IMR-90 (cell line): ENCODE data around the gene CUX1. TPM values are rescaled to one million over a fixed set of nuclear protein-coding genes. Genes with fewer than 3 reads are reported as not detected.

Source experiments
- ATAC-seq: fragments of 200-7000 bp; cut with Tn5 transposase; 2 replicates; pipeline ENCODE4 v1.9.1; 2020; ENCODE audit warnings: low read depth, mild to moderate bottlenecking, moderate library complexity
- BruUV-seq: library from RNA; stranded (reverse); fragments of 400-500 nt; replicated peaks from 2 replicates; lab custom pipeline; 2021; lab: Mats Ljungman, UMichigan
- CTCF ChIA-PET: fragments of 300-600 bp; formaldehyde crosslinking; extraction: SDS; loops from one replicate; lab custom pipeline; 2021; ENCODE audit warnings: antibody characterized with exemption; lab: Yijun Ruan, JAX
- POLR2A ChIA-PET: fragments of 300-600 bp; sonication (Branson Sonifier 250); formaldehyde crosslinking; loops from one replicate; lab custom pipeline; 2022; ENCODE audit warnings: antibody characterized with exemption; ENCODE audit not compliant: unreplicated experiment; lab: Charles Lee
- DNase-seq: peaks from one replicate; pipeline ENCODE4 v3.0.0; 2013
- H2AFZ ChIP-seq: replicated peaks from 2 replicates; pipeline ENCODE3; 2013; ENCODE audit warnings: low read length, mild to moderate bottlenecking; ENCODE audit not compliant: poor library complexity
- H2AK5ac ChIP-seq: 2 replicates; pipeline ENCODE4 v1.6.1; 2013; ENCODE audit warnings: low read depth, low read length, inconsistent platforms
- H2AK9ac ChIP-seq: replicated peaks from 2 replicates; pipeline ENCODE3; 2013; ENCODE audit warnings: mild to moderate bottlenecking, low read depth, low read length, moderate library complexity; ENCODE audit not compliant: poor library complexity
- H2BK120ac ChIP-seq: 2 replicates; pipeline ENCODE4 v1.6.1; 2013; ENCODE audit warnings: low read depth, low read length, inconsistent platforms
- H2BK15ac ChIP-seq: 3 replicates; pipeline ENCODE4 v1.6.1; 2013; ENCODE audit warnings: low read depth, low read length, inconsistent platforms
- H2BK20ac ChIP-seq: 2 replicates; pipeline ENCODE4 v1.6.1; 2013; ENCODE audit warnings: low read depth, mild to moderate bottlenecking, inconsistent platforms, low read length, moderate library complexity
- H2BK5ac ChIP-seq: 2 replicates; pipeline ENCODE4 v1.6.1; 2013; ENCODE audit warnings: mild to moderate bottlenecking, low read depth, low read length, inconsistent platforms; ENCODE audit not compliant: poor library complexity, severe bottlenecking
- H3K14ac ChIP-seq: replicated peaks from 2 replicates; pipeline ENCODE4 v1.6.1; 2013; ENCODE audit warnings: low read depth, low read length, inconsistent platforms
- H3K18ac ChIP-seq: 2 replicates; pipeline ENCODE4 v1.6.1; 2013; ENCODE audit warnings: low read depth, low read length, control low read depth
- H3K23ac ChIP-seq: 2 replicates; pipeline ENCODE4 v1.6.1; 2013; ENCODE audit warnings: low read depth, low read length, inconsistent platforms
- H3K27ac ChIP-seq: 2 replicates; pipeline ENCODE4 v1.5.1; 2013; ENCODE audit warnings: mild to moderate bottlenecking, control low read depth, low read length; ENCODE audit not compliant: insufficient read depth
- H3K27me3 ChIP-seq: 2 replicates; pipeline ENCODE4 v1.6.1; 2013; ENCODE audit warnings: low read length; ENCODE audit not compliant: control insufficient read depth, insufficient read depth
- H3K36me3 ChIP-seq: 2 replicates; pipeline ENCODE4 v1.6.1; 2013; ENCODE audit warnings: low read length, mixed read lengths; ENCODE audit not compliant: control insufficient read depth, insufficient read depth
- H3K4ac ChIP-seq: 2 replicates; pipeline ENCODE4 v1.6.1; 2013; ENCODE audit warnings: low read depth, low read length, inconsistent platforms
- H3K4me1 ChIP-seq: 2 replicates; pipeline ENCODE4 v1.6.1; 2013; ENCODE audit warnings: low read length, mixed read lengths; ENCODE audit not compliant: control insufficient read depth, insufficient read depth
- H3K4me2 ChIP-seq: 2 replicates; pipeline ENCODE4 v1.6.1; 2013; ENCODE audit warnings: low read depth, mild to moderate bottlenecking, control low read depth, low read length, moderate library complexity
- H3K4me3 ChIP-seq: 2 replicates; pipeline ENCODE4 v1.5.1; 2013; ENCODE audit warnings: low read depth, mild to moderate bottlenecking, control low read depth, low read length, moderate library complexity; ENCODE audit not compliant: insufficient read depth
- H3K56ac ChIP-seq: 2 replicates; pipeline ENCODE4 v1.6.1; 2013; ENCODE audit warnings: low read length, inconsistent platforms; ENCODE audit not compliant: insufficient read depth; ENCODE audit errors: extremely low read depth
- H3K79me1 ChIP-seq, 2 experiments: 2 replicates each; pipeline ENCODE4 v1.6.1; 2013; ENCODE audit warnings: low read length in 2 of 2, inconsistent platforms in 1 of 2, low read depth in 1 of 2
- H3K9ac ChIP-seq: 2 replicates; pipeline ENCODE4 v1.6.1; 2013; ENCODE audit warnings: low read depth, low read length, control low read depth
- H3K9me1 ChIP-seq: 2 replicates; pipeline ENCODE4 v1.6.1; 2013; ENCODE audit warnings: low read length, inconsistent platforms; ENCODE audit not compliant: insufficient read depth
- H3K9me3 ChIP-seq: 2 replicates; pipeline ENCODE4 v1.6.1; 2013; ENCODE audit warnings: low read length; ENCODE audit not compliant: control insufficient read depth, insufficient read depth
- H4K20me1 ChIP-seq: 2 replicates; pipeline ENCODE4 v1.6.1; 2013; ENCODE audit warnings: low read length, inconsistent platforms; ENCODE audit not compliant: insufficient read depth
- H4K5ac ChIP-seq: 2 replicates; pipeline ENCODE4 v1.6.1; 2013; ENCODE audit warnings: mild to moderate bottlenecking, low read depth, low read length, control low read depth
- H4K8ac ChIP-seq, 2 experiments: 2 replicates each; pipeline ENCODE4 v1.6.1; 2013; ENCODE audit warnings: low read depth in 2 of 2, low read length in 2 of 2, control low read depth in 1 of 2, inconsistent platforms in 1 of 2
- H4K91ac ChIP-seq: 2 replicates; pipeline ENCODE4 v1.6.1; 2013; ENCODE audit warnings: low read depth, low read length, inconsistent platforms; ENCODE audit not compliant: insufficient read depth
- BHLHE40 ChIP-seq: fragments of 150-350 bp; IDR thresholded peaks from 2 replicates; pipeline ENCODE4 v1.6.1; 2016; ENCODE audit warnings: mild to moderate bottlenecking, low read depth, low read length
- CEBPB ChIP-seq: IDR thresholded peaks from 2 replicates; pipeline ENCODE4 v1.6.1; 2012; ENCODE audit warnings: low read depth, low read length, improper control_type of control experiment
- CHD1 ChIP-seq: IDR thresholded peaks from 2 replicates; pipeline ENCODE4 v1.6.1; 2012; ENCODE audit warnings: low read depth, low read length, improper control_type of control experiment
- FOS ChIP-seq: fragments of 150-350 bp; IDR thresholded peaks from 2 replicates; pipeline ENCODE4 v1.6.1; 2016; ENCODE audit warnings: low read depth, low read length
- MAFK ChIP-seq: IDR thresholded peaks from 2 replicates; pipeline ENCODE4 v1.6.1; 2012; ENCODE audit warnings: low read depth, low read length, improper control_type of control experiment
- MAZ ChIP-seq: IDR thresholded peaks from 2 replicates; pipeline ENCODE4 v1.6.1; 2012; ENCODE audit warnings: low read depth, mild to moderate bottlenecking, low read length, improper control_type of control experiment, moderate library complexity, borderline replicate concordance
- MXI1 ChIP-seq: IDR thresholded peaks from 2 replicates; pipeline ENCODE4 v1.6.1; 2012; ENCODE audit warnings: low read depth, mild to moderate bottlenecking, low read length, moderate library complexity, borderline replicate concordance
- NFE2L2 ChIP-seq: fragments of 150-350 bp; IDR thresholded peaks from 2 replicates; pipeline ENCODE4 v1.6.1; 2016; ENCODE audit warnings: low read depth, mild to moderate bottlenecking, low read length
- POLR2A ChIP-seq: IDR thresholded peaks from 2 replicates; pipeline ENCODE4 v1.6.1; 2012; ENCODE audit warnings: mild to moderate bottlenecking, low read depth, low read length
- RAD21 ChIP-seq: IDR thresholded peaks from 2 replicates; pipeline ENCODE4 v1.6.1; 2012; ENCODE audit warnings: low read length, improper control_type of control experiment
- RCOR1 ChIP-seq: IDR thresholded peaks from 2 replicates; pipeline ENCODE4 v1.6.1; 2012; ENCODE audit warnings: mild to moderate bottlenecking, low read length, improper control_type of control experiment; ENCODE audit not compliant: insufficient replicate concordance
- RFX5 ChIP-seq: IDR thresholded peaks from 2 replicates; pipeline ENCODE4 v1.8.0; 2012; ENCODE audit warnings: low read depth, mild to moderate bottlenecking, low read length, moderate library complexity
- SMC3 ChIP-seq: fragments of 150-350 bp; IDR thresholded peaks from 2 replicates; pipeline ENCODE4 v1.6.1; 2016; ENCODE audit warnings: low read depth, mild to moderate bottlenecking, antibody characterized with exemption, low read length, moderate library complexity
- WGBS, 2 experiments: methylation state at CpG; one replicate each; pipeline versions ENCODE4 v1.1.5 to v1.1.7; 2013; ENCODE audit warnings: missing lambda C conversion rate in 2 of 2; ENCODE audit not compliant: insufficient read length in 1 of 2; ENCODE audit errors: extremely low coverage in 2 of 2; 5-methylcytosine and 5-hydroxymethylcytosine counted together
- dilution Hi-C: fragments of 300-500 bp; cut with HindIII; formaldehyde crosslinking; loops from one replicate; pipeline ENCODE4 v1.14.3; 2018; ENCODE audit warnings: low sequenced_read_pairs; ENCODE audit not compliant: unreplicated experiment
- in situ Hi-C: fragments of 300-500 bp; cut with MboI; formaldehyde crosslinking; loops from 3 replicates; pipeline ENCODE4 v1.14.3; 2019; ENCODE audit warnings: low sequenced_read_pairs, inconsistent platforms, mixed read lengths
- intact Hi-C: fragments of 100-400 bp; cut with micrococcal nuclease; formaldehyde crosslinking; loops from 2 replicates; pipeline ENCODE4 v1.10.0; 2022
- polyA plus RNA-seq, 3 experiments: library from polyadenylated mRNA; depleted of rRNA; stranded (reverse); fragments of >200 nt; gene quantifications; 2 replicates each; pipeline ENCODE4 v1.2.3, GENCODE V29; 2012; ENCODE audit warnings: low replicate concordance in 1 of 3
- total RNA-seq: library from RNA; depleted of rRNA; stranded (reverse); fragments of >200 nt; gene quantifications from 2 replicates; pipeline ENCODE4 v1.2.3, GENCODE V29; 2012
- TF ChIP-seq, protein P1 (sequence below): fragments of 150-350 bp; IDR thresholded peaks from 2 replicates; pipeline ENCODE4 v1.6.1; 2017; ENCODE audit warnings: mild to moderate bottlenecking, antibody characterized with exemption, low read length, low read depth
- TF ChIP-seq, protein P2 (sequence below): fragments of 150-350 bp; IDR thresholded peaks from 2 replicates; pipeline ENCODE4 v1.6.1; 2016; ENCODE audit warnings: low read depth, mild to moderate bottlenecking, low read length, moderate library complexity, borderline replicate concordance
- TF ChIP-seq, protein P3 (sequence below): conservative IDR thresholded peaks from 2 replicates; pipeline ENCODE4 v1.5.1; 2012; ENCODE audit warnings: mild to moderate bottlenecking, low read depth, low read length, improper control_type of control experiment

The CUX1 gene
- total and polyA plus RNA-seq, 2 of the 4 experiments (the other 2 are of a cell fraction) = 19.7 to 46.4 TPM

DNA sequence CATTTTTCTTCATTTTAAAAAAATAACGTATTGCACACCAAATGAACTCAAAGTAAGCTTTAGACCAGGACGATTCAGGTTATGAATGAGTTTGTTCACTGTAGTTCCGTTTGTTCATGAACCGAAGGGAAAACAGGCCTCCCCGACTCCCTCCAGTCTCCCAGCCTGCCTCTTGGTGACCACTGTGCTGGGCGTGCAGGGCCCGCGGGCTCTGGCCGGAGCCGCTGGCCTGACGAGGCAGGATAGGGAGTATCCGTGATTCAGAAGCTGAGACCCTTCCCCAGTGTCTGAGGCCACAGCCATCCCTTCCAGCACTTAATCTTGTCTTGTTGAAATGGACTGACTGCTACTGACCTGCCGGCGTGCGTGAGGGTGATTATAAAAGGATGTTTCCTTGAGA lies 438.5 kb downstream of the CUX1 start:
- Histone ChIP-seq H3K14ac (no peak overlapping the region), H4K20me1 (no peaks in the 10 kb centered on the region; the same call in 1 of the 2 replicates), H3K56ac (no peak overlapping the region), H3K4me3 (no peak overlapping the region), H3K4me1 (no peaks in the 10 kb centered on the region), H3K23ac (no peak overlapping the region), H2AFZ (no peak overlapping the region), H3K4ac (no peak overlapping the region), H2BK20ac (no peak overlapping the region), H3K27ac (no peak overlapping the region), H3K18ac (no peak overlapping the region), H3K4me2 (no peak overlapping the region), H3K9me3 (no peaks in the 10 kb centered on the region), H2AK5ac (no peak overlapping the region), H4K5ac (no peak overlapping the region), H2AK9ac (no peak overlapping the region), H2BK120ac (no peak overlapping the region), H4K91ac (no peak overlapping the region), H3K79me1 (peaks cover 0 to 7% of the 10 kb centered on the region in 2 experiments; a peak in 1 of 4 replicates), H2BK15ac (no peak overlapping the region), H4K8ac (no peak overlapping the region), H2BK5ac (no peak overlapping the region), H3K36me3 (no peaks in the 10 kb centered on the region; the same call in none of the 2 replicates), H3K27me3 (no peaks in the 10 kb centered on the region), H3K9ac (no peak overlapping the region), H3K9me1 (no peaks in the 10 kb centered on the region)
- no peak for DNase-seq
- in situ Hi-C loops (loop anchor here (25.0 kb wide), 1 partner anchor 894 kb away; the partner anchor contains the start of gene COL26A1), dilution Hi-C loops (no loop called here), intact Hi-C loops (no loop called here)
- no TSS peak for BruUV-seq
- ATAC-seq = no peak
- no CpG with 5 or more reads among the region's 15 CpGs for WGBS, 2 experiments
- TF ChIP-seq RCOR1 (no peak), CEBPB (no peak), BHLHE40 (no peak), MXI1 (no peak), RFX5 (no peak), MAFK (no peak), MAZ (no peak), RAD21 (no peak), FOS (no peak), POLR2A (no peak), SMC3 (no peak), NFE2L2 (no peak), CHD1 (no peak)
- TF ChIP-seq, protein P1, sequence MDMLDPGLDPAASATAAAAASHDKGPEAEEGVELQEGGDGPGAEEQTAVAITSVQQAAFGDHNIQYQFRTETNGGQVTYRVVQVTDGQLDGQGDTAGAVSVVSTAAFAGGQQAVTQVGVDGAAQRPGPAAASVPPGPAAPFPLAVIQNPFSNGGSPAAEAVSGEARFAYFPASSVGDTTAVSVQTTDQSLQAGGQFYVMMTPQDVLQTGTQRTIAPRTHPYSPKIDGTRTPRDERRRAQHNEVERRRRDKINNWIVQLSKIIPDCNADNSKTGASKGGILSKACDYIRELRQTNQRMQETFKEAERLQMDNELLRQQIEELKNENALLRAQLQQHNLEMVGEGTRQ = no peak
- TF ChIP-seq, protein P2, sequence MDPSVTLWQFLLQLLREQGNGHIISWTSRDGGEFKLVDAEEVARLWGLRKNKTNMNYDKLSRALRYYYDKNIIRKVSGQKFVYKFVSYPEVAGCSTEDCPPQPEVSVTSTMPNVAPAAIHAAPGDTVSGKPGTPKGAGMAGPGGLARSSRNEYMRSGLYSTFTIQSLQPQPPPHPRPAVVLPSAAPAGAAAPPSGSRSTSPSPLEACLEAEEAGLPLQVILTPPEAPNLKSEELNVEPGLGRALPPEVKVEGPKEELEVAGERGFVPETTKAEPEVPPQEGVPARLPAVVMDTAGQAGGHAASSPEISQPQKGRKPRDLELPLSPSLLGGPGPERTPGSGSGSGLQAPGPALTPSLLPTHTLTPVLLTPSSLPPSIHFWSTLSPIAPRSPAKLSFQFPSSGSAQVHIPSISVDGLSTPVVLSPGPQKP = no peak
- TF ChIP-seq, protein P3, sequence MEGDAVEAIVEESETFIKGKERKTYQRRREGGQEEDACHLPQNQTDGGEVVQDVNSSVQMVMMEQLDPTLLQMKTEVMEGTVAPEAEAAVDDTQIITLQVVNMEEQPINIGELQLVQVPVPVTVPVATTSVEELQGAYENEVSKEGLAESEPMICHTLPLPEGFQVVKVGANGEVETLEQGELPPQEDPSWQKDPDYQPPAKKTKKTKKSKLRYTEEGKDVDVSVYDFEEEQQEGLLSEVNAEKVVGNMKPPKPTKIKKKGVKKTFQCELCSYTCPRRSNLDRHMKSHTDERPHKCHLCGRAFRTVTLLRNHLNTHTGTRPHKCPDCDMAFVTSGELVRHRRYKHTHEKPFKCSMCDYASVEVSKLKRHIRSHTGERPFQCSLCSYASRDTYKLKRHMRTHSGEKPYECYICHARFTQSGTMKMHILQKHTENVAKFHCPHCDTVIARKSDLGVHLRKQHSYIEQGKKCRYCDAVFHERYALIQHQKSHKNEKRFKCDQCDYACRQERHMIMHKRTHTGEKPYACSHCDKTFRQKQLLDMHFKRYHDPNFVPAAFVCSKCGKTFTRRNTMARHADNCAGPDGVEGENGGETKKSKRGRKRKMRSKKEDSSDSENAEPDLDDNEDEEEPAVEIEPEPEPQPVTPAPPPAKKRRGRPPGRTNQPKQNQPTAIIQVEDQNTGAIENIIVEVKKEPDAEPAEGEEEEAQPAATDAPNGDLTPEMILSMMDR = no peak
- POLR2A ChIA-PET = no interaction called here
- CTCF ChIA-PET = no interaction called here
